Kidney (tissue), 14 donors: ENCODE measurements around the gene ZNF205. TPM values are rescaled to one million over a fixed set of nuclear protein-coding genes. Genes with fewer than 3 reads are reported as not detected.

Source experiments
- DNase-seq, 5 donors: peaks; one replicate each; pipeline ENCODE4 v3.0.0-alpha.2; 2013 to 2020
- FAIRE-seq: peaks from 2 replicates; lab custom pipeline; 2012; peaks lifted over from hg19 to GRCh38; lab: Jason Lieb, UNC
- H3K27ac ChIP-seq, 2 donors: one replicate each; pipeline ENCODE4 v1.7.0; 2013; ENCODE audit warnings: low read depth in 2 of 2, low read length in 2 of 2, inconsistent platforms in 1 of 2
- H3K27me3 ChIP-seq: one replicate; pipeline ENCODE4 v1.7.1; 2013; ENCODE audit warnings: low read length, inconsistent platforms; ENCODE audit not compliant: control insufficient read depth, insufficient read depth
- H3K36me3 ChIP-seq, 3 donors: one replicate each; pipeline versions ENCODE4 v1.7.0 to v1.7.1; 2013; ENCODE audit warnings: low read length in 3 of 3, control low read depth in 1 of 3, inconsistent platforms in 1 of 3; ENCODE audit not compliant: insufficient read depth in 3 of 3, control insufficient read depth in 2 of 3
- H3K4me1 ChIP-seq, 3 donors: one replicate each; pipeline versions ENCODE4 v1.7.0 to v1.7.1; 2013; ENCODE audit warnings: low read length in 3 of 3, inconsistent platforms in 1 of 3, low read depth in 1 of 3; ENCODE audit not compliant: control insufficient read depth in 2 of 3, insufficient read depth in 2 of 3
- H3K4me3 ChIP-seq, 3 donors: one replicate each; pipeline versions ENCODE4 v1.7.0 to v1.8.1; 2013; ENCODE audit warnings: low read length in 3 of 3, control low read depth in 1 of 3, inconsistent platforms in 1 of 3
- H3K9ac ChIP-seq, 3 donors: one replicate each; pipeline versions ENCODE4 v1.7.0 to v1.7.1; 2013; ENCODE audit warnings: low read length in 3 of 3, control low read depth in 1 of 3, inconsistent platforms in 1 of 3
- H3K9me3 ChIP-seq, 3 donors: one replicate each; pipeline versions ENCODE4 v1.7.0 to v1.7.1; 2013; ENCODE audit warnings: low read length in 3 of 3, control low read depth in 1 of 3, inconsistent platforms in 1 of 3; ENCODE audit not compliant: control insufficient read depth in 2 of 3, insufficient read depth in 1 of 3
- CTCF ChIP-seq: IDR thresholded peaks from 3 replicates; pipeline ENCODE4 v1.5.1; 2012; ENCODE audit warnings: mild to moderate bottlenecking, moderate library complexity, borderline replicate concordance; ENCODE audit not compliant: insufficient read depth; ENCODE audit errors: extremely low read depth
- intact Hi-C: fragments of 100-400 bp; cut with DNase I; formaldehyde crosslinking; loops from one replicate; pipeline ENCODE4 v1.11.1; 2022
- polyA plus RNA-seq: library from polyadenylated mRNA; stranded (reverse); fragments of 350-450 nt; fragmentation: Illumina TruSeq; extraction: RNeasy Lipid Tissue Mini Kit (QIAGEN cat#74804); gene quantifications from one replicate; pipeline ENCODE4 v1.2.3, GENCODE V29; 2014; ENCODE audit warnings: low read depth, low replicate concordance; ENCODE audit not compliant: insufficient read depth
- total RNA-seq: library from RNA; stranded (reverse); fragmentation: NEBNext Ultra II Directional; extraction: Animal tissue kit (Norgen Biotek cat#: 25700); gene quantifications from one replicate; pipeline ENCODE4 v1.2.1, GENCODE V29; 2021
- donor health status: control.
- donor health status: control.
- donor health status: control.
- donor health status: control.
- donor health status: control.
- donor health status: DM: yes; HTN: yes; CAD: no.
- donor health status: Normal renal cell carcinoma (clear cell type).

ZNF205 gene
- total and polyA plus RNA-seq, 2 donors from 2014 or later = 12.7 to 14.1 TPM

GRCh38 chr16:3145660-3146059, 33.3 kb downstream of the ZNF205 start:
- H3K9ac ChIP-seq = no peak overlapping the region
- no peak for FAIRE-seq

GRCh38 chr16:3147046-3147756, 34.8 kb downstream of the ZNF205 start:
- DNase-seq (peak in 1 of 5 donors; percentile 68), FAIRE-seq (no peak)
- no peak overlapping the region for H3K4me3 ChIP-seq
- H3K9ac ChIP-seq = no peak overlapping the region
- no peak overlapping the region for H3K27ac ChIP-seq
- no peaks in the 10 kb centered on the region for H3K27me3 ChIP-seq
- H3K9me3 ChIP-seq = no peaks in the 10 kb centered on the region
- intact Hi-C loops = no loop called here
- no peak for TF ChIP-seq CTCF
- H3K4me1 ChIP-seq = peaks cover 0 to 9% (median 0%) of the 10 kb centered on the region in 3 donors
- H3K36me3 ChIP-seq = no peaks in the 10 kb centered on the region

More at GRCh38 chr16:3145660-3146059, 33.3 kb downstream of the ZNF205 start:
- no peak overlapping the region for H3K4me3 ChIP-seq
- H3K27ac ChIP-seq = no peak overlapping the region
- no peak for TF ChIP-seq CTCF
- intact Hi-C loops = no loop called here
- DNase-seq = peak in 1 of 5 donors; percentile 66
- no peaks in the 10 kb centered on the region for H3K27me3 ChIP-seq
- peaks cover 0 to 7% (median 0%) of the 10 kb centered on the region in 3 donors for H3K36me3 ChIP-seq
- H3K9me3 ChIP-seq = no peaks in the 10 kb centered on the region
- peaks cover 0 to 9% (median 0%) of the 10 kb centered on the region in 3 donors for H3K4me1 ChIP-seq

GRCh38 chr16:3147757-3148104, 35.3 kb downstream of the ZNF205 start:
- H3K27ac ChIP-seq = no peak overlapping the region
- H3K36me3 ChIP-seq = no peaks in the 10 kb centered on the region
- no peaks in the 10 kb centered on the region for H3K27me3 ChIP-seq
- H3K9me3 ChIP-seq = no peaks in the 10 kb centered on the region
- FAIRE-seq (no peak), DNase-seq (peak in 1 of 5 donors; percentile 56)
- H3K4me3 ChIP-seq = no peak overlapping the region
- H3K9ac ChIP-seq = no peak overlapping the region
- TF ChIP-seq CTCF = no peak
- peaks cover 0 to 9% (median 3%) of the 10 kb centered on the region in 3 donors for H3K4me1 ChIP-seq
- intact Hi-C loops = no loop called here
